Hypothalamus (tissue), 51 donors: ENCODE results near the gene ITPRIPL2.

Experiments used
- DNase-seq, 51 donors: peaks; one replicate each; lab custom pipeline; 2025; lab: John Stamatoyannopoulos, UW

ITPRIPL2 gene

GRCh38 chr16:19138601-19139000, 24.8 kb downstream of the ITPRIPL2 start:
- peak in 3 of 51 donors; percentile 3 to 16 (median 5) for DNase-seq

GRCh38 chr16:19139436-19140091, 25.8 kb downstream of the ITPRIPL2 start:
- DNase-seq = no peak

- no peak for DNase-seq
Measured at GRCh38 chr16:19140396-19140795, 26.6 kb downstream of the ITPRIPL2 start.

GRCh38 chr16:19142939-19143598, 29.3 kb downstream of the ITPRIPL2 start:
- DNase-seq = peak in 1 of 51 donors; percentile 35

GRCh38 chr16:19143599-19143956, 29.8 kb downstream of the ITPRIPL2 start:
- DNase-seq = no peak

- DNase-seq = no peak
Measured at GRCh38 chr16:19145010-19145409, 31.2 kb downstream of the ITPRIPL2 start.

GRCh38 chr16:19147126-19147525, 33.4 kb downstream of the ITPRIPL2 start:
- DNase-seq = no peak

- DNase-seq = no peak
Measured at GRCh38 chr16:19147627-19148026, 33.9 kb downstream of the ITPRIPL2 start.

- no peak for DNase-seq
Measured at GRCh38 chr16:19148189-19148588, 34.4 kb downstream of the ITPRIPL2 start.

- DNase-seq = no peak
Measured at GRCh38 chr16:19151310-19151709, 37.5 kb downstream of the ITPRIPL2 start.

GRCh38 chr16:19152042-19152441, 38.3 kb downstream of the ITPRIPL2 start:
- DNase-seq = no peak

GRCh38 chr16:19153876-19154275, 40.1 kb downstream of the ITPRIPL2 start:
- DNase-seq = no peak

- DNase-seq = no peak
Measured at GRCh38 chr16:19162085-19162484, 48.3 kb downstream of the ITPRIPL2 start.

GRCh38 chr16:19163215-19163614, 49.5 kb downstream of the ITPRIPL2 start:
- DNase-seq = no peak

GRCh38 chr16:19164285-19164684, 50.5 kb downstream of the ITPRIPL2 start:
- no peak for DNase-seq

GRCh38 chr16:19165101-19165500, 51.3 kb downstream of the ITPRIPL2 start:
- DNase-seq = no peak

GRCh38 chr16:19166500-19166899, 52.7 kb downstream of the ITPRIPL2 start:
- no peak for DNase-seq

GRCh38 chr16:19167710-19168370, 54.1 kb downstream of the ITPRIPL2 start, which contains the start of gene SYT17:
Gene SYT17 (plus strand): TSS chr16:19168240. CDS start chr16:19168647, 407 bp downstream.
- DNase-seq = peak in 47 of 51 donors; percentile 10 to 88 (median 57)

- peak in 44 of 51 donors; percentile 12 to 88 (median 58) for DNase-seq
Measured at GRCh38 chr16:19168371-19169081, 54.8 kb downstream of the ITPRIPL2 start.

GRCh38 chr16:19169082-19169639, 55.4 kb downstream of the ITPRIPL2 start:
- DNase-seq = peak in 12 of 51 donors; percentile 3 to 45 (median 22)
